Liver (tissue), 3 donors: ENCODE data around the gene MND1.

Experiments used
- CTCF ChIP-seq: fragments of 150-350 bp; IDR thresholded peaks from 2 replicates; pipeline ENCODE4 v1.5.1; 2017; ENCODE audit warnings: improper control_type of control experiment, low read depth, low read length; ENCODE audit not compliant: missing input control
- FOXA1 ChIP-seq: IDR thresholded peaks from 2 replicates; pipeline ENCODE4 v1.6.1; 2016; ENCODE audit warnings: antibody characterized with exemption
- GABPA ChIP-seq, 2 donors: IDR thresholded peaks in 1 of 2; conservative IDR thresholded peaks in 1 of 2; 2 replicates each; pipeline ENCODE4 v1.6.1; 2016; ENCODE audit warnings: antibody characterized with exemption in 2 of 2, mild to moderate bottlenecking in 1 of 2, moderate library complexity in 1 of 2
- MAX ChIP-seq: IDR thresholded peaks from 2 replicates; pipeline ENCODE4 v1.6.1; 2016; ENCODE audit warnings: antibody characterized with exemption
- RAD21 ChIP-seq, 2 donors: IDR thresholded peaks; 2 replicates each; pipeline ENCODE4 v1.6.1; 2016; ENCODE audit warnings: antibody characterized with exemption in 2 of 2, mild to moderate bottlenecking in 2 of 2
- REST ChIP-seq: IDR thresholded peaks from 2 replicates; pipeline ENCODE4 v1.6.1; 2016; ENCODE audit warnings: antibody characterized with exemption, mild to moderate bottlenecking
- TAF1 ChIP-seq: conservative IDR thresholded peaks from 2 replicates; pipeline ENCODE4 v1.6.1; 2016; ENCODE audit warnings: antibody characterized with exemption, mild to moderate bottlenecking
- donor health status: healthy.
- donor health status: healthy.

- no peak for TF ChIP-seq CTCF
- no peak for TF ChIP-seq GABPA (IDR thresholded peaks at IDR 0.05 in 1 of 2, conservative IDR thresholded peaks at IDR 0.05 in 1 of 2)
- no peak for TF ChIP-seq TAF1
- TF ChIP-seq RAD21 (IDR thresholded peaks at IDR 0.05): no peak
- no peak for TF ChIP-seq FOXA1
- TF ChIP-seq REST: no peak
- no peak for TF ChIP-seq MAX
These were observed 75.3 kb downstream of the MND1 start for GRCh38 chr4:153419673-153420278.
